K562 (cell line): ENCODE data around the gene CACYBP. TPM values are rescaled to one million over a fixed set of nuclear protein-coding genes. Genes with fewer than 3 reads are reported as not detected.

Experiments used
- ATAC-seq: fragments of 200-7000 bp; cut with Tn5 transposase; 3 replicates; pipeline ENCODE4 v1.9.1; 2020; ENCODE audit warnings: moderate library complexity
- BruUV-seq: library from RNA; stranded (reverse); fragments of 400-500 nt; replicated peaks from 2 replicates; lab custom pipeline; 2021; lab: Mats Ljungman, UMichigan
- CTCF ChIA-PET: fragments of 300-600 bp; formaldehyde crosslinking; extraction: SDS; loops from one replicate; lab custom pipeline; 2021; ENCODE audit warnings: low intra/inter-chr PET ratio; lab: Yijun Ruan, JAX
- POLR2A ChIA-PET: fragments of 300-600, 350-650 bp; sonication (Branson Sonifier 250); formaldehyde crosslinking; extraction: SDS; loops from one replicate; lab custom pipeline; 2021; ENCODE audit warnings: antibody characterized with exemption, inconsistent platforms; lab: Yijun Ruan, JAX
- DNase-seq, 4 experiments: peaks; one replicate each; pipeline versions ENCODE4 v3.0.0 to v3.0.0-alpha.2; 2011 to 2018; ENCODE audit warnings: low spot score in 3 of 4, mixed read lengths in 3 of 4; ENCODE audit errors: extremely low read depth in 1 of 4
- FAIRE-seq: peaks from 2 replicates; lab custom pipeline; 2011; peaks lifted over from hg19 to GRCh38; lab: Jason Lieb, UNC
- H2AFZ ChIP-seq: 2 replicates; pipeline ENCODE4 v1.6.0; 2011; ENCODE audit warnings: low read depth, low read length, control low read depth, inconsistent platforms
- H3K27ac ChIP-seq: fragments of 200-600 bp; 3 replicates; pipeline ENCODE4 v1.8.0; 2011; ENCODE audit warnings: low read depth, mild to moderate bottlenecking, control low read depth, inconsistent platforms, low read length, moderate library complexity, mixed read lengths; ENCODE audit errors: extremely low read depth
- H3K27me3 ChIP-seq, 2 experiments: fragments of 300-600 bp in 1 of 2; 2 replicates in 1 of 2; 3 replicates in 1 of 2; pipeline versions ENCODE4 v1.6.0 to v1.8.0; 2011; ENCODE audit warnings: inconsistent platforms in 2 of 2, low read length in 2 of 2, mild to moderate bottlenecking in 1 of 2, mixed read lengths in 1 of 2, moderate library complexity in 1 of 2; ENCODE audit not compliant: control insufficient read depth in 2 of 2, insufficient read depth in 2 of 2
- H3K36me3 ChIP-seq: fragments of 300-600 bp; 3 replicates; pipeline ENCODE4 v1.8.0; 2011; ENCODE audit warnings: mild to moderate bottlenecking, low read length, inconsistent platforms; ENCODE audit not compliant: control insufficient read depth, insufficient read depth
- H3K4me1 ChIP-seq, 2 experiments: fragments of 200-600 bp in 1 of 2; replicated peaks in 1 of 2; 2 replicates in 1 of 2; 3 replicates in 1 of 2; pipeline versions ENCODE4 v1.5.1 to v1.8.0; 2011; ENCODE audit warnings: inconsistent platforms in 2 of 2, low read length in 2 of 2, mild to moderate bottlenecking in 1 of 2, mixed read lengths in 1 of 2, moderate library complexity in 1 of 2; ENCODE audit not compliant: control insufficient read depth in 2 of 2, insufficient read depth in 2 of 2
- H3K4me2 ChIP-seq: 2 replicates; pipeline ENCODE4 v1.6.1; 2011; ENCODE audit warnings: low read length, control low read depth, inconsistent platforms, mixed read lengths; ENCODE audit not compliant: insufficient read depth
- H3K4me3 ChIP-seq: fragments of 200-600 bp; sonication (generic), shearing (Covaris generic); 2 replicates; pipeline ENCODE4 v1.5.1; 2016; ENCODE audit warnings: control low read depth, inconsistent platforms
- H3K79me2 ChIP-seq: fragments of 200-600 bp; 3 replicates; pipeline ENCODE4 v1.8.0; 2011; ENCODE audit warnings: low read length, inconsistent platforms; ENCODE audit not compliant: control insufficient read depth, insufficient read depth
- H3K9ac ChIP-seq, 2 experiments: 2 replicates each; pipeline versions ENCODE4 v1.6.0 to v1.6.1; 2011; ENCODE audit warnings: low read depth in 2 of 2, low read length in 2 of 2, control low read depth in 1 of 2, inconsistent platforms in 1 of 2, mild to moderate bottlenecking in 1 of 2, mixed read lengths in 1 of 2; ENCODE audit not compliant: insufficient read depth in 1 of 2
- H3K9me1 ChIP-seq: one replicate; pipeline ENCODE4 v1.6.0; 2011; ENCODE audit warnings: inconsistent platforms, mild to moderate bottlenecking, low read length, moderate library complexity; ENCODE audit not compliant: control insufficient read depth, insufficient read depth
- H3K9me3 ChIP-seq: replicated peaks from 2 replicates; pipeline ENCODE4 v1.5.1; 2011; ENCODE audit warnings: low read depth, low read length, inconsistent platforms; ENCODE audit not compliant: control insufficient read depth, insufficient read depth
- H4K20me1 ChIP-seq: replicated peaks from 2 replicates; pipeline ENCODE4 v1.6.1; 2011; ENCODE audit warnings: low read length, inconsistent platforms, mixed read lengths; ENCODE audit not compliant: control insufficient read depth, insufficient read depth
- BACH1 ChIP-seq: fragments of 200-800 bp; sonication (Bioruptor generic); IDR thresholded peaks from 2 replicates; pipeline ENCODE4 v1.6.1; 2016; ENCODE audit warnings: missing genetic modification characterization, missing compliant biosample characterization
- FOXP4 ChIP-seq: sonication (generic); formaldehyde crosslinking; IDR thresholded peaks from 2 replicates; pipeline ENCODE4 v1.8.0; 2022; ENCODE audit warnings: mild to moderate bottlenecking, missing genetic modification reagents, borderline replicate concordance
- HDAC1 ChIP-seq, 2 experiments: fragments of 450-650 bp; IDR thresholded peaks; 2 replicates each; pipeline ENCODE4 v1.6.1; 2016 to 2017; ENCODE audit warnings: inconsistent platforms in 1 of 2, mild to moderate bottlenecking in 1 of 2, moderate library complexity in 1 of 2
- NFIC ChIP-seq: fragments of 450-650 bp; IDR thresholded peaks from 2 replicates; pipeline ENCODE4 v1.6.1; 2017; ENCODE audit warnings: mild to moderate bottlenecking, inconsistent platforms
- WGBS: fragments of 100-300 bp; shearing (Covaris generic); methylation state at CpG from one replicate; pipeline ENCODE4 v1.1.6; 2016; ENCODE audit warnings: low coverage, mixed read lengths; ENCODE audit not compliant: insufficient coverage; ENCODE audit errors: missing lambda C conversion rate; 5-methylcytosine and 5-hydroxymethylcytosine counted together
- in situ Hi-C: fragments of 300-500 bp; cut with MboI; formaldehyde crosslinking; loops from 4 replicates; pipeline ENCODE4 v1.15.0; 2018; ENCODE audit warnings: inconsistent platforms, mixed read lengths
- intact Hi-C: fragments of 100-400 bp; cut with micrococcal nuclease; formaldehyde crosslinking; loops from 2 replicates; pipeline ENCODE4 v1.14.2; 2022
- polyA plus RNA-seq, 8 experiments: library from polyadenylated mRNA; depleted of rRNA in 4 of 8; stranded (reverse) in 5 of 8; unstranded in 3 of 8; fragments of >200 nt; fragmentation: Nextera tagmentation in 2 of 8; fragmentation: Illumina TruSeq in 1 of 8; extraction: Ambion mirVana in 2 of 8; extraction: Trizol in 1 of 8; gene quantifications; 2 replicates each; pipeline versions ENCODE4 v1.2.1 to v1.2.3, GENCODE V29; 2011 to 2014; ENCODE audit warnings: inconsistent platforms in 1 of 8, missing spikeins in 1 of 8
- total RNA-seq, 7 experiments: library from RNA; depleted of rRNA in 6 of 7; stranded (reverse); fragments of >200 nt in 6 of 7; fragmentation: Illumina TruSeq in 2 of 7; extraction: Trizol in 2 of 7; gene quantifications; 2 replicates each; pipeline versions ENCODE4 v1.2.1 to v1.2.3, GENCODE V29; 2011 to 2021; ENCODE audit warnings: low replicate concordance in 1 of 7

Gene CACYBP
- total and polyA plus RNA-seq, 9 of the 15 experiments (the other 6 are each of a cell fraction or from before 2014, with no cell fraction given): 147 to 1,576 (median 488) TPM

DNA sequence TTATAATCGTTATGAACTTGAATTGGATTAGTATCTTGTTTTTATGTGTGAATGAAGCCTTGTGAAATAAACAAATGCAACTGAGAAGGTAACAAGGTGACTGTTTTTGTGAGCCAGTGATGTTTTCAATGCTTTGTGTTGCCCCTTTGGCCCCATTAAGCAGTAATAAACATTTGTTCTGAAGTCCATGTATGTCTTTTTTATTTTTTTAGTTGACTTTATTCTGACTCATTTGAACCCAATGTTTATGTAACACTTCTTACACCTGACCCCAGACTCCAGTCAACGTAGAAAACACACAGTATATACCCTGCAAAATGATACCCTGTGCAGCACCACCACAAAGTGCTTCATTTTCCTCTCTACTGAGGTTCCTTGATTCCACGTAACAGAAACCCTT lies 4.6 kb upstream of the CACYBP start:
- CTCF ChIA-PET: interaction anchor here (2.3 kb wide), 1 partner anchor 225 kb away, joined by 13 read pairs; no protein-coding TSS in a partner anchor

More for the DNA sequence above, 4.6 kb upstream of the CACYBP start:
- TF ChIP-seq FOXP4: 0 out of 2 replicates have a peak, but pooled peaks have one; percentile 24
- no peak for TF ChIP-seq NFIC
- TF ChIP-seq BACH1 (tag): no peak
- TF ChIP-seq HDAC1 (IDR thresholded peaks at IDR 0.05): no peak
- TF ChIP-seq, all 486 proteins: peak for 1
- Histone ChIP-seq H3K4me2 (no peak overlapping the region), H3K9me1 (no peaks in the 10 kb centered on the region), H3K9me3 (no peaks in the 10 kb centered on the region), H2AFZ (no peak overlapping the region), H3K4me3 (no peak overlapping the region), H3K79me2 (peaks cover 27% of the 10 kb centered on the region), H3K4me1 (peaks cover 8 to 23% of the 10 kb centered on the region in 2 experiments; a peak in 3 of 5 replicates), H3K36me3 (peaks cover 18% of the 10 kb centered on the region), H4K20me1 (no peaks in the 10 kb centered on the region), H3K27me3 (no peaks in the 10 kb centered on the region), H3K9ac (no peak overlapping the region), H3K27ac (no peak overlapping the region)
- no TSS peak for BruUV-seq
- DNase-seq (no peak), FAIRE-seq (no peak), ATAC-seq (no peak)
- POLR2A ChIA-PET: no interaction called here
- intact Hi-C loops (loop anchor here (5.0 kb wide), 1 partner anchor 733 kb away; no protein-coding TSS in a partner anchor), in situ Hi-C loops (loop anchor here (5.0 to 25.0 kb wide), 2 partner anchors 228 to 733 kb away; no protein-coding TSS in a partner anchor)
- WGBS: 61% methylated on average over 3 of the region's 3 CpGs
